ENCODE measurements around the gene CLN6.

GRCh38 chr15:68213991-68214837 is 15.3 kb downstream of the CLN6 start:
- no peak for TF ChIP-seq POLR2AphosphoS5 (IDR thresholded peaks at IDR 0.05; ENCODE audit: low read depth, low read length)
- TF ChIP-seq CTCF (IDR thresholded peaks at IDR 0.05): no peak
- TF ChIP-seq TCF7L2 (IDR thresholded peaks at IDR 0.05; ENCODE audit: low read depth, low read length): no peak
- TF ChIP-seq SIN3A (IDR thresholded peaks at IDR 0.05; ENCODE audit: borderline replicate concordance, insufficient read depth, low read depth, low read length): no peak
- TF ChIP-seq, protein P1, sequence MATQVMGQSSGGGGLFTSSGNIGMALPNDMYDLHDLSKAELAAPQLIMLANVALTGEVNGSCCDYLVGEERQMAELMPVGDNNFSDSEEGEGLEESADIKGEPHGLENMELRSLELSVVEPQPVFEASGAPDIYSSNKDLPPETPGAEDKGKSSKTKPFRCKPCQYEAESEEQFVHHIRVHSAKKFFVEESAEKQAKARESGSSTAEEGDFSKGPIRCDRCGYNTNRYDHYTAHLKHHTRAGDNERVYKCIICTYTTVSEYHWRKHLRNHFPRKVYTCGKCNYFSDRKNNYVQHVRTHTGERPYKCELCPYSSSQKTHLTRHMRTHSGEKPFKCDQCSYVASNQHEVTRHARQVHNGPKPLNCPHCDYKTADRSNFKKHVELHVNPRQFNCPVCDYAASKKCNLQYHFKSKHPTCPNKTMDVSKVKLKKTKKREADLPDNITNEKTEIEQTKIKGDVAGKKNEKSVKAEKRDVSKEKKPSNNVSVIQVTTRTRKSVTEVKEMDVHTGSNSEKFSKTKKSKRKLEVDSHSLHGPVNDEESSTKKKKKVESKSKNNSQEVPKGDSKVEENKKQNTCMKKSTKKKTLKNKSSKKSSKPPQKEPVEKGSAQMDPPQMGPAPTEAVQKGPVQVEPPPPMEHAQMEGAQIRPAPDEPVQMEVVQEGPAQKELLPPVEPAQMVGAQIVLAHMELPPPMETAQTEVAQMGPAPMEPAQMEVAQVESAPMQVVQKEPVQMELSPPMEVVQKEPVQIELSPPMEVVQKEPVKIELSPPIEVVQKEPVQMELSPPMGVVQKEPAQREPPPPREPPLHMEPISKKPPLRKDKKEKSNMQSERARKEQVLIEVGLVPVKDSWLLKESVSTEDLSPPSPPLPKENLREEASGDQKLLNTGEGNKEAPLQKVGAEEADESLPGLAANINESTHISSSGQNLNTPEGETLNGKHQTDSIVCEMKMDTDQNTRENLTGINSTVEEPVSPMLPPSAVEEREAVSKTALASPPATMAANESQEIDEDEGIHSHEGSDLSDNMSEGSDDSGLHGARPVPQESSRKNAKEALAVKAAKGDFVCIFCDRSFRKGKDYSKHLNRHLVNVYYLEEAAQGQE (IDR thresholded peaks at IDR 0.05; ENCODE audit: insufficient read depth in 1 of 2, low read depth in 2 of 2, low read length in 1 of 2): no peak
